H1 (cell line): ENCODE measurements around the gene KRT4. TPM values are rescaled to one million over a fixed set of nuclear protein-coding genes. Genes with fewer than 3 reads are reported as not detected.

Experiments
- CTCF ChIA-PET: fragments of 300-600 bp; sonication (Branson Sonifier 250); formaldehyde crosslinking; loops from one replicate; lab custom pipeline; 2021; ENCODE audit not compliant: partially characterized antibody; lab: Charles Lee
- POLR2A ChIA-PET: fragments of 300-600 bp; sonication (Branson Sonifier 250); formaldehyde crosslinking; loops from one replicate; lab custom pipeline; 2021; ENCODE audit warnings: inconsistent platforms; ENCODE audit not compliant: partially characterized antibody; lab: Charles Lee
- DNase-seq, 2 experiments: peaks; one replicate each; pipeline versions ENCODE4 v3.0.0 to v3.0.0-alpha.2; 2010 to 2022; ENCODE audit warnings: low spot score in 2 of 2, low read depth in 1 of 2, mixed read lengths in 1 of 2
- FAIRE-seq: peaks from 2 replicates; lab custom pipeline; 2011; peaks lifted over from hg19 to GRCh38; lab: Jason Lieb, UNC
- H2AFZ ChIP-seq: 2 replicates; pipeline ENCODE4 v1.8.1; 2012; ENCODE audit warnings: low read length, inconsistent platforms
- H2AK5ac ChIP-seq: 2 replicates; pipeline ENCODE4 v1.6.1; 2013; ENCODE audit warnings: low read depth, low read length
- H2BK120ac ChIP-seq: replicated peaks from 2 replicates; pipeline ENCODE3; 2013; ENCODE audit warnings: low read depth, low read length, inconsistent platforms
- H2BK12ac ChIP-seq: 2 replicates; pipeline ENCODE4 v1.6.1; 2013; ENCODE audit warnings: low read depth, low read length
- H2BK15ac ChIP-seq: 2 replicates; pipeline ENCODE4 v1.6.1; 2013; ENCODE audit warnings: low read length
- H2BK20ac ChIP-seq: 2 replicates; pipeline ENCODE4 v1.6.1; 2013; ENCODE audit warnings: low read length
- H2BK5ac ChIP-seq: 2 replicates; pipeline ENCODE4 v1.6.1; 2013; ENCODE audit warnings: low read depth, low read length
- H3K14ac ChIP-seq: 2 replicates; pipeline ENCODE4 v1.6.1; 2013; ENCODE audit warnings: inconsistent platforms; ENCODE audit not compliant: insufficient read length
- H3K18ac ChIP-seq: 2 replicates; pipeline ENCODE4 v1.6.1; 2013; ENCODE audit warnings: low read length; ENCODE audit errors: extremely low read depth
- H3K23ac ChIP-seq: 2 replicates; pipeline ENCODE4 v1.6.1; 2013; ENCODE audit warnings: inconsistent platforms; ENCODE audit not compliant: insufficient read length
- H3K23me2 ChIP-seq: 2 replicates; pipeline ENCODE4 v1.6.1; 2013; ENCODE audit warnings: low read depth, low read length
- H3K27ac ChIP-seq: 2 replicates; pipeline ENCODE4 v1.6.1; 2011; ENCODE audit warnings: low read depth, low read length, inconsistent platforms
- H3K27me3 ChIP-seq, 4 experiments: replicated peaks in 1 of 4; 1 replicate in 1 of 4; 2 replicates in 3 of 4; pipeline versions ENCODE4 v1.6.1 to v1.8.1; 2011 to 2013; ENCODE audit warnings: low read length in 3 of 4, mild to moderate bottlenecking in 3 of 4, inconsistent platforms in 2 of 4, mixed read lengths in 2 of 4, moderate library complexity in 1 of 4; ENCODE audit not compliant: control insufficient read depth in 3 of 4, insufficient read depth in 3 of 4; ENCODE audit errors: extremely low read depth in 1 of 4
- H3K36me3 ChIP-seq, 4 experiments: 2 replicates each; pipeline versions ENCODE4 v1.6.1 to v1.8.1; 2011 to 2013; ENCODE audit warnings: mild to moderate bottlenecking in 4 of 4, low read length in 3 of 4, moderate library complexity in 2 of 4, control low read depth in 1 of 4, inconsistent platforms in 1 of 4; ENCODE audit not compliant: insufficient read depth in 4 of 4, control insufficient read depth in 2 of 4
- H3K4ac ChIP-seq: replicated peaks from 2 replicates; pipeline ENCODE3; 2013; ENCODE audit warnings: low read length, low read depth, mixed read lengths, inconsistent platforms; ENCODE audit not compliant: insufficient read length
- H3K4me1 ChIP-seq, 4 experiments: replicated peaks in 1 of 4; 1 replicate in 1 of 4; 2 replicates in 3 of 4; pipeline versions ENCODE4 v1.6.1 to v1.8.1; 2011 to 2013; ENCODE audit warnings: low read length in 3 of 4, inconsistent platforms in 2 of 4, mixed read lengths in 1 of 4; ENCODE audit not compliant: insufficient read depth in 4 of 4, control insufficient read depth in 3 of 4
- H3K4me2 ChIP-seq, 2 experiments: 2 replicates each; pipeline versions ENCODE4 v1.6.1 to v1.8.1; 2011 to 2013; ENCODE audit warnings: low read depth in 2 of 2, low read length in 2 of 2, control low read depth in 1 of 2, inconsistent platforms in 1 of 2, mild to moderate bottlenecking in 1 of 2; ENCODE audit not compliant: insufficient read depth in 1 of 2
- H3K4me3 ChIP-seq, 4 experiments: fragments of 200-600, 300-600 bp in 1 of 4; sonication (generic), shearing (Covaris generic), sonication (Bioruptor Twin) in 1 of 4; 2 replicates each; pipeline versions ENCODE4 v1.5.1 to v1.8.1; 2011 to 2016; ENCODE audit warnings: low read length in 4 of 4, low read depth in 3 of 4, control low read depth in 2 of 4, inconsistent platforms in 2 of 4, mild to moderate bottlenecking in 2 of 4, mixed read lengths in 1 of 4, moderate library complexity in 1 of 4; ENCODE audit not compliant: insufficient read depth in 2 of 4; ENCODE audit errors: extremely low read depth in 1 of 4
- H3K56ac ChIP-seq: replicated peaks from 2 replicates; pipeline ENCODE3; 2013; ENCODE audit warnings: low read depth, mild to moderate bottlenecking, mixed read lengths, low read length, inconsistent platforms; ENCODE audit not compliant: insufficient read length
- H3K79me1 ChIP-seq: 2 replicates; pipeline ENCODE4 v1.6.1; 2013; ENCODE audit warnings: low read depth, low read length, control low read depth
- H3K79me2 ChIP-seq, 2 experiments: 2 replicates each; pipeline versions ENCODE4 v1.6.1 to v1.8.1; 2012 to 2013; ENCODE audit warnings: low read length in 2 of 2, mild to moderate bottlenecking in 2 of 2, inconsistent platforms in 1 of 2; ENCODE audit not compliant: insufficient read depth in 2 of 2, control insufficient read depth in 1 of 2
- H3K9ac ChIP-seq, 4 experiments: replicated peaks in 1 of 4; 1 replicate in 1 of 4; 2 replicates in 3 of 4; pipeline versions ENCODE4 v1.6.1 to v1.8.1; 2011 to 2013; ENCODE audit warnings: low read depth in 3 of 4, low read length in 3 of 4, control low read depth in 2 of 4, mild to moderate bottlenecking in 2 of 4, moderate library complexity in 2 of 4, inconsistent platforms in 1 of 4; ENCODE audit errors: extremely low read depth in 1 of 4
- H3K9me3 ChIP-seq, 2 experiments: 2 replicates each; pipeline versions ENCODE4 v1.6.1 to v1.8.1; 2012 to 2013; ENCODE audit warnings: mild to moderate bottlenecking in 2 of 2, moderate library complexity in 2 of 2, control low read depth in 1 of 2, inconsistent platforms in 1 of 2, low read depth in 1 of 2, low read length in 1 of 2, mixed read lengths in 1 of 2; ENCODE audit not compliant: insufficient read depth in 2 of 2
- H4K20me1 ChIP-seq, 2 experiments: replicated peaks in 1 of 2; 2 replicates each; pipeline versions ENCODE3 to v1.8.1; 2011 to 2013; ENCODE audit warnings: inconsistent platforms in 2 of 2, low read length in 2 of 2, mild to moderate bottlenecking in 1 of 2; ENCODE audit not compliant: insufficient read depth in 2 of 2, control insufficient read depth in 1 of 2
- H4K5ac ChIP-seq: 2 replicates; pipeline ENCODE4 v1.6.1; 2013; ENCODE audit warnings: low read length, low read depth, mixed read lengths, inconsistent platforms; ENCODE audit not compliant: insufficient read length
- H4K8ac ChIP-seq: 2 replicates; pipeline ENCODE4 v1.8.0; 2013; ENCODE audit warnings: mild to moderate bottlenecking, moderate library complexity, low read length, inconsistent platforms; ENCODE audit not compliant: insufficient read depth; ENCODE audit errors: extremely low read depth
- H4K91ac ChIP-seq: replicated peaks from 2 replicates; pipeline ENCODE3; 2013; ENCODE audit warnings: low read length, mixed read lengths, inconsistent platforms; ENCODE audit not compliant: insufficient read length
- CBX5 ChIP-seq: fragments of 300-800, 300-1000 bp; sonication (generic); IDR thresholded peaks from 2 replicates; pipeline ENCODE4 v1.7.1; 2016; ENCODE audit warnings: antibody characterized with exemption, low read length, low read depth
- CEBPB ChIP-seq: IDR thresholded peaks from 2 replicates; pipeline ENCODE4 v1.6.1; 2012; ENCODE audit warnings: low read depth, low read length
- EGR1 ChIP-seq: IDR thresholded peaks from 2 replicates; pipeline ENCODE4 v1.6.1; 2011; ENCODE audit warnings: low read depth, low read length, borderline replicate concordance
- EZH2 ChIP-seq: fragments of 200-600 bp; sonication (generic); IDR thresholded peaks from 2 replicates; pipeline ENCODE4 v1.7.1; 2012; ENCODE audit warnings: low read depth, mild to moderate bottlenecking, moderate library complexity, low read length, inconsistent platforms; ENCODE audit not compliant: severe bottlenecking
- GTF2F1 ChIP-seq: IDR thresholded peaks from 2 replicates; pipeline ENCODE4 v1.6.1; 2012; ENCODE audit warnings: low read depth, low read length, improper control_type of control experiment, borderline replicate concordance
- NANOG ChIP-seq: IDR thresholded peaks from 2 replicates; pipeline ENCODE4 v1.6.1; 2011; ENCODE audit warnings: low read length, low read depth, mild to moderate bottlenecking, inconsistent platforms; ENCODE audit not compliant: insufficient read depth, poor library complexity, severe bottlenecking
- RFX5 ChIP-seq: IDR thresholded peaks from 2 replicates; pipeline ENCODE4 v1.6.1; 2011; ENCODE audit warnings: low read depth, low read length, improper control_type of control experiment, borderline replicate concordance
- SIX5 ChIP-seq: IDR thresholded peaks from 2 replicates; pipeline ENCODE4 v1.6.1; 2011; ENCODE audit warnings: mild to moderate bottlenecking, low read depth, low read length
- SP4 ChIP-seq: IDR thresholded peaks from 2 replicates; pipeline ENCODE4 v1.6.1; 2012; ENCODE audit warnings: low read length, inconsistent platforms
- TAF7 ChIP-seq: optimal IDR thresholded peaks from 2 replicates; pipeline ENCODE3; 2011; ENCODE audit warnings: low read depth, mild to moderate bottlenecking, inconsistent platforms, low read length, moderate library complexity, borderline replicate concordance
- YY1 ChIP-seq: IDR thresholded peaks from 2 replicates; pipeline ENCODE4 v1.6.1; 2011; ENCODE audit warnings: low read depth, mild to moderate bottlenecking, low read length
- ZNF274 ChIP-seq: IDR thresholded peaks from 2 replicates; pipeline ENCODE4 v1.7.0; 2012; ENCODE audit warnings: low read length, borderline replicate concordance; ENCODE audit errors: extremely low read depth
- WGBS, 2 experiments: shearing (Covaris generic) in 1 of 2; methylation state at CpG; one replicate each; pipeline versions ENCODE4 v1.1.6 to v1.1.7; 2013 to 2015; ENCODE audit warnings: low lambda C conversion rate in 2 of 2, mixed read lengths in 2 of 2, inconsistent platforms in 1 of 2, low coverage in 1 of 2, missing lambda C conversion rate in 1 of 2; ENCODE audit not compliant: insufficient replicate concordance in 2 of 2, insufficient coverage in 1 of 2, insufficient read length in 1 of 2; ENCODE audit errors: extremely low coverage in 1 of 2, missing lambda C conversion rate in 1 of 2; 5-methylcytosine and 5-hydroxymethylcytosine counted together
- polyA plus RNA-seq, 7 experiments: library from polyadenylated mRNA; depleted of rRNA in 3 of 7; stranded (reverse) in 5 of 7; unstranded in 2 of 7; fragments of >200 nt in 5 of 7; fragments of 200-250 nt in 2 of 7; gene quantifications; 1 replicate in 5 of 7; 2 replicates in 1 of 7; 4 replicates in 1 of 7; pipeline versions ENCODE4 v1.2.1 to v1.2.3, GENCODE V29; 2011 to 2013; ENCODE audit warnings: missing spikeins in 2 of 7, mixed read lengths in 2 of 7
- total RNA-seq: library from RNA; stranded (reverse); fragmentation: NEBNext Ultra II Directional; extraction: Animal tissue kit (Norgen Biotek cat#: 25700); gene quantifications from 2 replicates; pipeline ENCODE4 v1.2.1, GENCODE V29; 2021
- TF ChIP-seq, protein P1 (sequence below): IDR thresholded peaks from 2 replicates; pipeline ENCODE4 v1.6.1; 2012; ENCODE audit warnings: low read length, inconsistent platforms

Gene KRT4
- total and polyA plus RNA-seq, 2 of the 8 experiments (the other 6 are each of a cell fraction or from before 2014, with no cell fraction given) = not detected

DNA sequence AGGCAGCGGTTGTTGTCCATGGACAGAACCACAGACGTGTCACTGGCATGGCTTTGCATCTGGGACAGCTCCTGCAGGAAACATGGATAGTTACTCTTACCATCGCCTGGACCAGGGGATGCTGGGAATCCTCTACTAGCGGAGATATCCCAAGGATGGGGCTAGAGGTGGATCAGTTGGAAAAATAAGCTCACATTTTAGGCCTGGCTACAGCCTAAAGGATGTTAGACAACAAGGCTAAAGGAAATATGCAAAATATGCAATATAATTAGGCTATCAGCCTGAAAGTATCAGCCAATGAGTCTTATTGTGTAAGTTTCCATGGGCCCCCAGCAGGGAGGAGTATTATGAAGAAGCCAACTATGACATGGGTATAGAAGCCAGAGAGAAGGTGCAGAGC lies 41.7 kb downstream of the KRT4 start:
- no peak overlapping the region for H3K4me2 ChIP-seq
- H4K8ac ChIP-seq = no peak overlapping the region
- FAIRE-seq = no peak
- H3K23me2 ChIP-seq = no peaks in the 10 kb centered on the region
- H4K5ac ChIP-seq = no peak overlapping the region
- no peaks in the 10 kb centered on the region for H3K79me1 ChIP-seq
- H3K23ac ChIP-seq = no peak overlapping the region
- no peaks in the 10 kb centered on the region for H3K36me3 ChIP-seq
- H3K27me3 ChIP-seq = 0 out of 7 replicates have a peak, but pooled peaks cover 0 to 2% (median 0%) of the 10 kb centered on the region in 4 experiments
- H4K91ac ChIP-seq = no peak overlapping the region
- CTCF ChIA-PET = interaction anchor here (0.7 to 0.9 kb wide), 2 partner anchors 17 to 102 kb away, joined by 3 read pairs; no protein-coding TSS in a partner anchor
- 95% methylated on average over 4 of the region's 4 CpGs; no CpG with 5 or more reads in 1 of the 2 experiments for WGBS, 2 experiments
- no peak overlapping the region for H2AFZ ChIP-seq
- H2BK120ac ChIP-seq = no peak overlapping the region
- no peak overlapping the region for H3K27ac ChIP-seq
- H2BK20ac ChIP-seq = no peak overlapping the region
- no peak overlapping the region for H2BK15ac ChIP-seq
- no peak overlapping the region for H3K14ac ChIP-seq
- no peaks in the 10 kb centered on the region for H4K20me1 ChIP-seq
- H3K18ac ChIP-seq = no peak overlapping the region
- H3K4me3 ChIP-seq = no peak overlapping the region
- no peaks in the 10 kb centered on the region for H3K4me1 ChIP-seq
- POLR2A ChIA-PET = no interaction called here
- H2BK12ac ChIP-seq = no peak overlapping the region
- no peak overlapping the region for H3K4ac ChIP-seq
- H3K9ac ChIP-seq = no peak overlapping the region
- H2BK5ac ChIP-seq = no peak overlapping the region
- DNase-seq = no peak
- H3K79me2 ChIP-seq = no peaks in the 10 kb centered on the region
- H2AK5ac ChIP-seq = no peak overlapping the region
- H3K9me3 ChIP-seq = no peaks in the 10 kb centered on the region
- no peak overlapping the region for H3K56ac ChIP-seq
- no peak for TF ChIP-seq EZH2
- no peak for TF ChIP-seq YY1
- no peak for TF ChIP-seq GTF2F1
- no peak for TF ChIP-seq SIX5
- no peak for TF ChIP-seq RFX5
- TF ChIP-seq, protein P1, sequence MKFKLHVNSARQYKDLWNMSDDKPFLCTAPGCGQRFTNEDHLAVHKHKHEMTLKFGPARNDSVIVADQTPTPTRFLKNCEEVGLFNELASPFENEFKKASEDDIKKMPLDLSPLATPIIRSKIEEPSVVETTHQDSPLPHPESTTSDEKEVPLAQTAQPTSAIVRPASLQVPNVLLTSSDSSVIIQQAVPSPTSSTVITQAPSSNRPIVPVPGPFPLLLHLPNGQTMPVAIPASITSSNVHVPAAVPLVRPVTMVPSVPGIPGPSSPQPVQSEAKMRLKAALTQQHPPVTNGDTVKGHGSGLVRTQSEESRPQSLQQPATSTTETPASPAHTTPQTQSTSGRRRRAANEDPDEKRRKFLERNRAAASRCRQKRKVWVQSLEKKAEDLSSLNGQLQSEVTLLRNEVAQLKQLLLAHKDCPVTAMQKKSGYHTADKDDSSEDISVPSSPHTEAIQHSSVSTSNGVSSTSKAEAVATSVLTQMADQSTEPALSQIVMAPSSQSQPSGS = no peak
- no peak for TF ChIP-seq TAF7
- TF ChIP-seq SP4 = no peak
- TF ChIP-seq CEBPB = no peak
- TF ChIP-seq NANOG = no peak
- no peak for TF ChIP-seq CBX5
- no peak for TF ChIP-seq EGR1
- TF ChIP-seq ZNF274 = no peak
